Stimulated activated CD4-positive, alpha-beta T cell treated with anti-CD3 and anti-CD28 coated beads, TNF-alpha, amount 100 ng/mL, for 1 hour (primary cell): Measurements from ENCODE around the gene TPRX2.
"Not testable (repeated sequence)": the region's sequence is repeated elsewhere in the genome, so short reads cannot be mapped to it uniquely, and the experiment has no call there.

Experiments
- DNase-seq, 3 donors: peaks; one replicate each; pipeline ENCODE4 v3.0.0-alpha.2; 2020; ENCODE audit warnings: low read depth in 3 of 3, low spot score in 1 of 3

The TPRX2 gene

GRCh38 chr19:47860602-47861297 lies 1.7 kb downstream of the TPRX2 start:
- DNase-seq: no peak

GRCh38 chr19:47861630-47862029 lies 2.6 kb downstream of the TPRX2 start:
- no peak for DNase-seq

- peak; percentile 45 to 88 (median 62) for DNase-seq
Observed at GRCh38 chr19:47863514-47863936, 4.5 kb downstream of the TPRX2 start.

- no peak for DNase-seq
Observed at GRCh38 chr19:47865166-47865565, 6.1 kb downstream of the TPRX2 start.

GRCh38 chr19:47878906-47879305 lies 19.9 kb downstream of the TPRX2 start:
- DNase-seq: no peak

GRCh38 chr19:47879385-47879784 lies 20.4 kb downstream of the TPRX2 start:
- not testable (repeated sequence) for DNase-seq

- DNase-seq: no peak
Observed at GRCh38 chr19:47881757-47882156, 22.7 kb downstream of the TPRX2 start.

- DNase-seq: no peak
Observed at GRCh38 chr19:47882890-47883289, 23.9 kb downstream of the TPRX2 start.

GRCh38 chr19:47885067-47885463 lies 26.0 kb downstream of the TPRX2 start:
- no peak for DNase-seq

GRCh38 chr19:47886010-47886559 lies 27.1 kb downstream of the TPRX2 start, which contains the start of gene SULT2A1:
Gene SULT2A1, minus strand, starts transcription at chr19:47886315. Its CDS starts 58 bp downstream, at chr19:47886257.
- DNase-seq: no peak

GRCh38 chr19:47890865-47891621 lies 32.0 kb downstream of the TPRX2 start:
- no peak for DNase-seq

- no peak for DNase-seq
Observed at GRCh38 chr19:47891622-47891922, 32.5 kb downstream of the TPRX2 start.

- DNase-seq: no peak
Observed at GRCh38 chr19:47891923-47892666, 33.1 kb downstream of the TPRX2 start.

- no peak for DNase-seq
Observed at GRCh38 chr19:47895165-47895782, 36.2 kb downstream of the TPRX2 start.

GRCh38 chr19:47896019-47896418 lies 37.0 kb downstream of the TPRX2 start:
- DNase-seq: no peak

GRCh38 chr19:47896773-47897172 lies 37.7 kb downstream of the TPRX2 start:
- no peak for DNase-seq

- no peak for DNase-seq
Observed at GRCh38 chr19:47897861-47898260, 38.8 kb downstream of the TPRX2 start.

- no peak for DNase-seq
Observed at GRCh38 chr19:47899335-47899734, 40.3 kb downstream of the TPRX2 start.

GRCh38 chr19:47901370-47901769 lies 42.3 kb downstream of the TPRX2 start:
- DNase-seq: no peak

- DNase-seq: peak; percentile 16 to 59 (median 31)
Observed at GRCh38 chr19:47909350-47909749, 50.3 kb downstream of the TPRX2 start.

- not testable (repeated sequence) for DNase-seq
Observed at GRCh38 chr19:47910191-47910590, 51.2 kb downstream of the TPRX2 start.
